Endothelial cell (in vitro differentiated cells): ENCODE measurements around the gene TECPR2. TPM values are rescaled to one million over a fixed set of nuclear protein-coding genes. Genes with fewer than 3 reads are reported as not detected.

ENCODE experiments used
- DNase-seq: peaks from one replicate; pipeline ENCODE4 v3.0.0; 2021; ENCODE audit warnings: low spot score
- H3K27ac Mint-ChIP-seq: one replicate; pipeline ENCODE4 v1.8.0; 2021; ENCODE audit warnings: mixed read lengths, inconsistent platforms; ENCODE audit not compliant: unreplicated experiment
- H3K27me3 Mint-ChIP-seq: one replicate; pipeline ENCODE4 v1.8.0; 2021; ENCODE audit warnings: mild to moderate bottlenecking, moderate library complexity, mixed read lengths, inconsistent platforms; ENCODE audit not compliant: unreplicated experiment
- H3K36me3 Mint-ChIP-seq: one replicate; pipeline ENCODE4 v1.8.0; 2021; ENCODE audit warnings: mild to moderate bottlenecking, low read depth, mixed read lengths, inconsistent platforms; ENCODE audit not compliant: unreplicated experiment
- H3K4me1 Mint-ChIP-seq: one replicate; pipeline ENCODE4 v1.8.0; 2021; ENCODE audit warnings: mild to moderate bottlenecking, mixed read lengths, inconsistent platforms; ENCODE audit not compliant: unreplicated experiment
- H3K4me3 Mint-ChIP-seq: one replicate; pipeline ENCODE4 v1.8.0; 2021; ENCODE audit warnings: mild to moderate bottlenecking, mixed read lengths, inconsistent platforms; ENCODE audit not compliant: unreplicated experiment
- H3K9me3 Mint-ChIP-seq: one replicate; pipeline ENCODE4 v1.8.0; 2021; ENCODE audit warnings: mixed read lengths, inconsistent platforms; ENCODE audit not compliant: unreplicated experiment
- total RNA-seq: library from RNA; stranded (reverse); fragmentation: NEBNext Ultra II Directional; extraction: Animal tissue kit (Norgen Biotek cat#: 25700); gene quantifications from one replicate; pipeline ENCODE4 v1.2.1, GENCODE V29; 2021; ENCODE audit not compliant: unreplicated experiment
- TF ChIP-seq, protein P1 (sequence below): fragments of 200-600 bp; sonication (generic); IDR thresholded peaks from one replicate; pipeline ENCODE4 v1.5.0; 2021; ENCODE audit warnings: antibody characterized with exemption; ENCODE audit not compliant: unreplicated experiment

Gene TECPR2
- total RNA-seq, 1 donor from 2014 or later = 28.9 TPM

DNA sequence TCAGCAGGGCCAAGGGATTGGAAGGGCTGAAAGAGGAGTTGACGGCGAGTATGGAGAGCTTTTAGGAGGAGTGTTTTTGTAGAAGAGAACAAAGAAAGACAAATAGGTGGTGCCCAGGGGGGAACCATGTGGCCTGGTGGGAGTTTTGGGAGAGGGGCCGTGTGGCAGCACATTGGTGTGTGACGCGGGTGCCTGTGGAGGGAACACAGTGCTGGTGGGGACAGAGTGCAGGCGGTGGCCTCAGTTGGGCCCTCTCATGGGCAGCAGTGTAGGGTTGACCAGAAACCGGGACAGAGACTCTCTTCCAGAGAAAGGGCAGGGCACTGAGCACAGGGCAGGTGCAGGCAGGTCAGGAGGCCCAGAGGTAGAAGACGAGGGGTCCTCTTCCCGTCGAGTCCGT is 56.5 kb downstream of the TECPR2 start:
- H3K9me3 Mint-ChIP-seq = no peaks in the 10 kb centered on the region
- H3K36me3 Mint-ChIP-seq = peaks cover 35% of the 10 kb centered on the region
- H3K27me3 Mint-ChIP-seq = peaks cover 10% of the 10 kb centered on the region
- H3K27ac Mint-ChIP-seq = no peak overlapping the region
- TF ChIP-seq, protein P1, sequence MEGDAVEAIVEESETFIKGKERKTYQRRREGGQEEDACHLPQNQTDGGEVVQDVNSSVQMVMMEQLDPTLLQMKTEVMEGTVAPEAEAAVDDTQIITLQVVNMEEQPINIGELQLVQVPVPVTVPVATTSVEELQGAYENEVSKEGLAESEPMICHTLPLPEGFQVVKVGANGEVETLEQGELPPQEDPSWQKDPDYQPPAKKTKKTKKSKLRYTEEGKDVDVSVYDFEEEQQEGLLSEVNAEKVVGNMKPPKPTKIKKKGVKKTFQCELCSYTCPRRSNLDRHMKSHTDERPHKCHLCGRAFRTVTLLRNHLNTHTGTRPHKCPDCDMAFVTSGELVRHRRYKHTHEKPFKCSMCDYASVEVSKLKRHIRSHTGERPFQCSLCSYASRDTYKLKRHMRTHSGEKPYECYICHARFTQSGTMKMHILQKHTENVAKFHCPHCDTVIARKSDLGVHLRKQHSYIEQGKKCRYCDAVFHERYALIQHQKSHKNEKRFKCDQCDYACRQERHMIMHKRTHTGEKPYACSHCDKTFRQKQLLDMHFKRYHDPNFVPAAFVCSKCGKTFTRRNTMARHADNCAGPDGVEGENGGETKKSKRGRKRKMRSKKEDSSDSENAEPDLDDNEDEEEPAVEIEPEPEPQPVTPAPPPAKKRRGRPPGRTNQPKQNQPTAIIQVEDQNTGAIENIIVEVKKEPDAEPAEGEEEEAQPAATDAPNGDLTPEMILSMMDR = no peak
- no peak overlapping the region for H3K4me3 Mint-ChIP-seq
- DNase-seq = no peak
- H3K4me1 Mint-ChIP-seq = peaks cover 8% of the 10 kb centered on the region

DNA sequence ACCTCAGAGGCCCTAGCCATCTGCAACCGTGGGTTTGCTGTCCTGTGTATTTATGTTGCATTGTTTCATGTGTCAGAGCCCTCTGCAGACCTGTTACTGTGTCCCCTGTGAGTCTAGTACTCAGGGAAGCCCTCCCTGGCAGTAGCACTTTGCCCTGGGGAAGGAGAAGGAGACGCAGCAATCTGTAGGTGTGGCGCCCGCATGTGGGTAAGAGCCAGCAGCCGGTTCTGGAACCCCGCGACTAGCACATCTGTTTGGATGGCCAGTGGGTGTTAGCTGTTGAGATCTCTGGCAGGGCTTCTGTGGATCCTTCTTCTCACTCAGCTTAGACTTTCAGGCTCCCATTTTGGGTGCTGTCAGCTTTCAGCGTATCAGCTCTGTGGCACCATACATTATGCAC is 57.0 kb downstream of the TECPR2 start:
- peaks cover 8% of the 10 kb centered on the region for H3K4me1 Mint-ChIP-seq
- peaks cover 34% of the 10 kb centered on the region for H3K36me3 Mint-ChIP-seq
- TF ChIP-seq, protein P1 = no peak
- H3K9me3 Mint-ChIP-seq = no peaks in the 10 kb centered on the region
- H3K4me3 Mint-ChIP-seq = no peak overlapping the region
- H3K27ac Mint-ChIP-seq = no peak overlapping the region
- no peak for DNase-seq
- H3K27me3 Mint-ChIP-seq = peaks cover 10% of the 10 kb centered on the region

DNA sequence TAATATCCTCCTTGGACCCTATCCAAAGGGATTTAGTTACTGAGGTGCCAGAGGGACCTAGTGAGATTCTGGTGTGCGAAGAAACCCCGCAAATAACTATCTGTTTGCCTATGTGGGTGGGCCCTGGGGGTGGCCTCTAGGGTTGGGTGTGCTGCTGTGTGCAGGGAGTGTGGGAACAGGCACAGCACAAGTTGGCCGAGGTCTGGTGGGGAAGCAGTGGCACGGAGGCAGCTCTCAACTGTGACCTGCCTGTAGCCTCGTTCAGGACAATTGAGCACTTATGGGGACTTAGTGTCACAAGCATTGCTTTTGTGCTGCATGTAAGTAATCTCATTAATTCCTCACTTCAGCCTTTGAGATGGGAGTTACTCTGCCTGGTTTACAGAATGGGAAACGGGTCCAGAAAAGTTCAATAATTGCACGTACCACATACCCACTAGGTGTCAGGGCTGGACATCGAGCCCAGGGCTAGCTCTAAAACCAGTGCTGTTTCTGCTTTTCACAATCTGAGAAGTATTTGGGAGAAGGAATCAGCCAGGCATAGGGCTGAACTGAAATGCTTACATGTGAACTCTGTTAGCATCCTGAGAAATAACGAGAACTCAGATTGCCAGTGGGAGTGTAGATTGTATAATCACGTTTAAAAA is 58.8 kb downstream of the TECPR2 start:
- TF ChIP-seq, protein P1 = no peak
- peaks cover 29% of the 10 kb centered on the region for H3K36me3 Mint-ChIP-seq
- peaks cover 8% of the 10 kb centered on the region for H3K4me1 Mint-ChIP-seq
- H3K4me3 Mint-ChIP-seq = no peak overlapping the region
- no peak overlapping the region for H3K27ac Mint-ChIP-seq
- H3K27me3 Mint-ChIP-seq = peaks cover 12% of the 10 kb centered on the region
- DNase-seq = no peak
- no peaks in the 10 kb centered on the region for H3K9me3 Mint-ChIP-seq

DNA sequence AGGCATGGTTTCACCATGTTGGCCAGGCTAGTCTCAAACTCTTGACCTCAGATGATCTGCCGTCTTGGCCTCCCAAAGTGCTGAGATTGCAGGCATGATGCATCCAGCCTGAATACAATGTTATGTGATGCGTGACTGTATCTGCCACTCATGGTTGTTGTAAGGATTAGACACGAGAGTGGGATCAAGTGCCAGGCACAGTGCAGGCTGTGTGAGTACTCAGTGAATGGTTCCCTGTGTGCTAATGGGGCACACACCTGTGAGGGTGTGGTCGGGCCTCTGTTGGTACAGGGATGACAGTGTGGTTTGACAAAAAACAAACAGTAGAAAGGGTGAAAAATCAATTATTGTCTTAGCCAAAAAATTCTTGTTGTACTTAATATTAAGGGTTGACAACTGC is 61.8 kb downstream of the TECPR2 start:
- Mint-ChIP-seq H3K9me3 (no peaks in the 10 kb centered on the region), H3K4me3 (no peak overlapping the region), H3K27me3 (peaks cover 2% of the 10 kb centered on the region), H3K36me3 (peaks cover 25% of the 10 kb centered on the region), H3K27ac (no peak overlapping the region), H3K4me1 (no peaks in the 10 kb centered on the region)
- TF ChIP-seq, protein P1 = no peak
- DNase-seq = no peak

DNA sequence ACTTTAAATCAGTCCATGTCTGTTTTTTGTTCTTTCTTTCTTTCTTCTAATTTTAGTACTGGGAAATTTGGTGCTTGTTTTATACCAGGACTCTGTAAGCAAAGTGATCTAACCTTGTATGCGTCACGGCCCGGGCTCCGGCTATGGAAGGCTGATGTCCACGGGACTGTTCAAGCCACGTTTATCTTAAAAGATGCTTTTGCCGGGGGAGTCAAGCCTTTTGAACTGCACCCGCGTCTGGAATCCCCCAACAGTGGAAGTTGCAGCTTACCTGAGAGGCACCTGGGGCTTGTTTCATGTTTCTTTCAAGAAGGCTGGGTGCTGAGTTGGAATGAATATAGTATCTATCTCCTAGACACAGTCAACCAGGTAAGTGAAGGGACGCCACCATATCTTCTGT is 62.2 kb downstream of the TECPR2 start:
- no peak for DNase-seq
- TF ChIP-seq, protein P1 = no peak
- H3K27me3 Mint-ChIP-seq = peaks cover 2% of the 10 kb centered on the region
- H3K4me3 Mint-ChIP-seq = no peak overlapping the region
- H3K4me1 Mint-ChIP-seq = no peaks in the 10 kb centered on the region
- H3K27ac Mint-ChIP-seq = no peak overlapping the region
- no peaks in the 10 kb centered on the region for H3K9me3 Mint-ChIP-seq
- H3K36me3 Mint-ChIP-seq = peaks cover 25% of the 10 kb centered on the region
